Gastroesophageal sphincter (tissue), 4 donors: ENCODE data around the gene TWF2. TPM values are rescaled to one million over a fixed set of nuclear protein-coding genes. Genes with fewer than 3 reads are reported as not detected.
A peak's percentile ranks its signal among the peaks of the same experiment; 100 is the strongest.

Source experiments
- ATAC-seq: fragments of 150-250 bp; one replicate; pipeline ENCODE4 v1.9.1; 2016; ENCODE audit warnings: mild to moderate bottlenecking, moderate library complexity
- H3K27ac ChIP-seq, 4 donors: fragments of 200-600 bp; sonication (generic) in 3 of 4; 1 replicate in 3 of 4; 2 replicates in 1 of 4; pipeline ENCODE4 v1.5.1; 2016 to 2019
- H3K27me3 ChIP-seq: fragments of 200-600 bp; sonication (generic); one replicate; pipeline ENCODE4 v1.5.1; 2019
- H3K36me3 ChIP-seq, 2 donors: fragments of 200-600 bp; sonication (generic); one replicate each; pipeline ENCODE4 v1.5.1; 2019; ENCODE audit warnings: control low read depth in 1 of 2
- H3K4me1 ChIP-seq, 3 donors: fragments of 200-600 bp; sonication (generic); 1 replicate in 2 of 3; 2 replicates in 1 of 3; pipeline ENCODE4 v1.5.1; 2016 to 2019; ENCODE audit warnings: control low read depth in 2 of 3
- H3K4me3 ChIP-seq, 2 donors: fragments of 200-600 bp; sonication (generic); one replicate each; pipeline ENCODE4 v1.5.1; 2019; ENCODE audit warnings: mild to moderate bottlenecking in 1 of 2, moderate library complexity in 1 of 2
- H3K9me3 ChIP-seq, 3 donors: fragments of 200-600 bp; sonication (generic); one replicate each; pipeline ENCODE4 v1.5.1; 2017 to 2019; ENCODE audit warnings: control low read depth in 2 of 3
- CTCF ChIP-seq, 4 experiments: fragments of 200-600 bp in 2 of 4; fragments of 450-650 bp in 2 of 4; sonication (generic) in 1 of 4; IDR thresholded peaks; one replicate each; pipeline ENCODE4 v1.5.1; 2017 to 2019; ENCODE audit warnings: antibody characterized with exemption in 4 of 4, mild to moderate bottlenecking in 2 of 4, moderate library complexity in 2 of 4
- EP300 ChIP-seq: sonication (generic); formaldehyde crosslinking; IDR thresholded peaks from one replicate; pipeline ENCODE4 v1.6.1; 2017; ENCODE audit warnings: antibody characterized with exemption, mild to moderate bottlenecking
- POLR2A ChIP-seq, 2 donors: fragments of 450-650 bp; IDR thresholded peaks; one replicate each; pipeline ENCODE4 v1.6.1; 2017; ENCODE audit warnings: antibody characterized with exemption in 2 of 2, mild to moderate bottlenecking in 2 of 2, moderate library complexity in 1 of 2
- POLR2AphosphoS5 ChIP-seq: sonication (generic); formaldehyde crosslinking; IDR thresholded peaks from one replicate; pipeline ENCODE4 v1.6.1; 2017; ENCODE audit warnings: antibody characterized with exemption
- WGBS, 2 donors: methylation state at CpG; one replicate each; pipeline ENCODE4 v1.1.5; 2018; ENCODE audit warnings: low coverage in 1 of 2; 5-methylcytosine and 5-hydroxymethylcytosine counted together
- total RNA-seq, 4 donors: library from RNA; depleted of rRNA; stranded (reverse); fragments of >200 nt; gene quantifications; one replicate each; pipeline ENCODE4 v1.1.0, GENCODE V29; 2016

The TWF2 gene
- total RNA-seq, 4 donors from 2014 or later: 46.8 to 79.5 (median 69.2) TPM

DNA sequence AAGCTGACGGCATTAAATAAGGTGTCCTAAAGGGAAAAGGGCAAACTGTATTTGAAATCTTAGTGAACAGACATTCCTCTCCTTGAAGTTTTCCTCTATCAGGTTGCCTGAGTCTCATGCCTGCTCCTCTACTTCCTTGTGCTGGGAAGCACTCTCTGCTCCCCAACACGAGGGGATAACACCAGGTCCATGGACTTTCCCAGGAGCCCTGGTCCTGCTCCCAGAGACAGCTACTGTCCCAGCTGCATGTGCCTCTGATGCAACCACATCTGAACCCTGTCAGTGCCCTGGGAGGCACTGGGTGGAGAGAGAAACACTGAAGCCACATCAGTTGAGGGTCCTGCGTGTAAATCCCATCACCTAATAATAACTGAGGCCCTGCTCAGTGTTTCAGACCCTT, 20.9 kb downstream of the TWF2 start:
- TF ChIP-seq EP300: no peak
- TF ChIP-seq POLR2AphosphoS5: no peak
- no peak for TF ChIP-seq POLR2A (IDR thresholded peaks at IDR 0.05)
- TF ChIP-seq CTCF (IDR thresholded peaks at IDR 0.05): no peak
- Histone ChIP-seq H3K4me1 (peaks cover 0 to 58% (median 16%) of the 10 kb centered on the region in 3 donors), H3K27me3 (no peaks in the 10 kb centered on the region), H3K9me3 (no peaks in the 10 kb centered on the region), H3K36me3 (peaks cover 0 to 27% of the 10 kb centered on the region in 2 donors), H3K4me3 (no peak overlapping the region), H3K27ac (peak overlapping the region in 3 of 4 donors; percentile 55 to 79 (median 63))
- ATAC-seq: no peak
- WGBS, 2 donors: 61 to 71% methylated on average over 1 to 3 of the region's 3 CpGs

GRCh38 chr3:52217409-52217805, 21.6 kb downstream of the TWF2 start:
- 79 to 94% methylated on average over 5 to 8 of the region's 10 CpGs for WGBS, 2 donors
- Histone ChIP-seq H3K27me3 (no peaks in the 10 kb centered on the region), H3K4me1 (peaks cover 0 to 58% (median 16%) of the 10 kb centered on the region in 3 donors), H3K36me3 (peaks cover 0 to 34% of the 10 kb centered on the region in 2 donors), H3K9me3 (no peaks in the 10 kb centered on the region), H3K4me3 (no peak overlapping the region), H3K27ac (peak overlapping the region in 3 of 4 donors; percentile 55 to 79 (median 63))
- TF ChIP-seq EP300: no peak
- no peak for TF ChIP-seq CTCF (IDR thresholded peaks at IDR 0.05)
- TF ChIP-seq POLR2AphosphoS5: no peak
- no peak for TF ChIP-seq POLR2A (IDR thresholded peaks at IDR 0.05)
- no peak for ATAC-seq

DNA sequence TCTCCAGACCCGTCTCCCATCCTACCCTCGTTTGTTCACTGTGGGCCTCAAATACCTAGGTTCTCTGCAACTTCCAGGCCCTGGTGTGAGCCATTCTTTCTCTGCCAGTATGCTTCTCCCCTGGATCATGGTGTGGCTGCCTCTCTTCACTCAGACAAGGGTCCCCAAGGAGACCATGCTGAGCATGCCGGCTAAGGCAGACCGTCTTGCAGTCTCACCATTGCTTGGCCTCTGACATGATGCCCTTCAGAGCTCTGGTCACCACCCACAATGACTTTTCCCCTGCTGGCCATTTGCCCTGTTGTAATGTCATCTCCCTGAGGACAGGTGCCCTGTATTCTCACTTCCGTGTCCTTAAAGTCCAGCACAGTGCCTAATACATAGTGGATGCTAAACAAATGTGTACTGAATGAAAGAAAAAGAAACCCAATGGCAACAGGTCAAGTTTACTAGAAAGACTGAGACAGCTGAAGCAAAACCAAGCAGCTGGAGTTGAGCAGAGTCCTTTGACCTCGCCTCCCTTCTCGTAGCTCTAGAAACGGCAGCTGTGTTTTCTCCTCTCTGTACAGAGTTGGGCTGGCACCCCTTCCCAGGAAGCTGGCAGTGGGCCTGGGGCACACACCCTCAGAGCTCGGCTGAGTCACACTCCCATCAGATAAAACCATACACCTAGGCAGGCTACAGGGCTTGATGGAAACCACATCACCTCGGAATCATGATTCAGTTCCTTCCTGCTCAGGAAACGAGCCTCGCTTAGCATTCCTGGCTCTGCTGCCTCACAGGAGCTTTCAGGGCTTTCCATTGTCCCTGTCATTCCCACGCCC, 22.2 kb downstream of the TWF2 start:
- H3K4me3 ChIP-seq: no peak overlapping the region
- H3K27me3 ChIP-seq: no peaks in the 10 kb centered on the region
- 17 to 72% methylated on average over 3 to 7 of the region's 13 CpGs for WGBS, 2 donors
- peak; percentile 83 for ATAC-seq
- peaks cover 0 to 52% (median 16%) of the 10 kb centered on the region in 3 donors for H3K4me1 ChIP-seq
- H3K36me3 ChIP-seq: peaks cover 0 to 40% of the 10 kb centered on the region in 2 donors
- H3K9me3 ChIP-seq: no peaks in the 10 kb centered on the region
- TF ChIP-seq POLR2AphosphoS5 (peak; percentile 83), EP300 (no peak)
- H3K27ac ChIP-seq: peak overlapping the region in 3 of 4 donors; percentile 55 to 79 (median 63)

- Histone ChIP-seq H3K4me1 (peaks cover 0 to 39% (median 11%) of the 10 kb centered on the region in 3 donors), H3K27me3 (no peaks in the 10 kb centered on the region), H3K27ac (no peak overlapping the region), H3K36me3 (peaks cover 0 to 54% of the 10 kb centered on the region in 2 donors), H3K4me3 (no peak overlapping the region), H3K9me3 (no peaks in the 10 kb centered on the region)
- WGBS, 2 donors: 88 to 96% methylated on average over 5 to 7 of the region's 7 CpGs
- ATAC-seq: no peak
- TF ChIP-seq EP300: no peak
- no peak for TF ChIP-seq POLR2A (IDR thresholded peaks at IDR 0.05)
- TF ChIP-seq CTCF (IDR thresholded peaks at IDR 0.05): no peak
- no peak for TF ChIP-seq POLR2AphosphoS5
These were observed 23.6 kb downstream of the TWF2 start for GRCh38 chr3:52215351-52215750.

- ATAC-seq: no peak
- Histone ChIP-seq H3K27ac (no peak overlapping the region), H3K9me3 (no peaks in the 10 kb centered on the region), H3K4me1 (peaks cover 0 to 30% (median 11%) of the 10 kb centered on the region in 3 donors), H3K27me3 (no peaks in the 10 kb centered on the region), H3K36me3 (peaks cover 4 to 69% of the 10 kb centered on the region in 2 donors), H3K4me3 (no peak overlapping the region)
- TF ChIP-seq POLR2AphosphoS5: no peak
- TF ChIP-seq CTCF (IDR thresholded peaks at IDR 0.05): no peak
- no peak for TF ChIP-seq EP300
- no peak for TF ChIP-seq POLR2A (IDR thresholded peaks at IDR 0.05)
These were observed 25.1 kb downstream of the TWF2 start for GRCh38 chr3:52213901-52214300.
